Neural cell (in vitro differentiated cells): ENCODE results near the gene PBRM1. TPM values are rescaled to one million over a fixed set of nuclear protein-coding genes. Genes with fewer than 3 reads are reported as not detected.

Source experiments
- H2AFZ ChIP-seq: fragments of 200-600, 300-800 bp; sonication (generic), shearing (Covaris generic); 2 replicates; pipeline ENCODE4 v1.6.0; 2014; ENCODE audit warnings: low read depth, mild to moderate bottlenecking, antibody characterized with exemption, low read length, moderate library complexity
- H3F3A ChIP-seq: fragments of 200-600 bp; shearing (Covaris generic); 2 replicates; pipeline ENCODE4 v1.6.1; 2016; ENCODE audit warnings: mild to moderate bottlenecking, moderate library complexity, mixed read lengths, antibody characterized with exemption, low read length; ENCODE audit not compliant: insufficient read depth, poor library complexity, severe bottlenecking
- H3K27ac ChIP-seq: fragments of 200-600, 300-800 bp; sonication (generic), shearing (Covaris generic); 2 replicates; pipeline ENCODE4 v1.5.1; 2014; ENCODE audit warnings: mild to moderate bottlenecking, low read length, moderate library complexity
- H3K27me3 ChIP-seq: fragments of 300-800, 200-600 bp; sonication (generic), shearing (Covaris generic); 2 replicates; pipeline ENCODE4 v1.6.0; 2014; ENCODE audit warnings: mild to moderate bottlenecking, low read depth, low read length, moderate library complexity; ENCODE audit not compliant: insufficient read depth
- H3K36me3 ChIP-seq: fragments of 300-800, 200-600 bp; sonication (generic), shearing (Covaris generic); 2 replicates; pipeline ENCODE4 v1.5.1; 2014; ENCODE audit warnings: mild to moderate bottlenecking, antibody characterized with exemption, low read length, moderate library complexity; ENCODE audit not compliant: insufficient read depth
- H3K4me2 ChIP-seq: fragments of 300-800, 200-600 bp; sonication (generic), shearing (Covaris generic); 2 replicates; pipeline ENCODE4 v1.6.0; 2014; ENCODE audit warnings: mild to moderate bottlenecking, low read length
- H3K4me3 ChIP-seq: fragments of 300-800, 200-600 bp; sonication (generic), shearing (Covaris generic); 2 replicates; pipeline ENCODE4 v1.5.1; 2014; ENCODE audit warnings: mild to moderate bottlenecking, low read length, moderate library complexity
- H3K79me2 ChIP-seq: fragments of 200-600 bp; shearing (Covaris generic); replicated peaks from 2 replicates; pipeline ENCODE4 v1.6.0; 2014; ENCODE audit warnings: mild to moderate bottlenecking, low read length, moderate library complexity; ENCODE audit not compliant: insufficient read depth
- H3K9ac ChIP-seq: fragments of 300-800, 200-600 bp; sonication (generic), shearing (Covaris generic); 2 replicates; pipeline ENCODE4 v1.6.1; 2016; ENCODE audit warnings: mild to moderate bottlenecking, low read length, mixed read lengths
- H3K9me2 ChIP-seq: fragments of 200-600 bp; shearing (Covaris generic); 2 replicates; pipeline ENCODE4 v1.6.1; 2016; ENCODE audit warnings: mild to moderate bottlenecking, low read length, mixed read lengths; ENCODE audit not compliant: insufficient read depth
- H3K9me3 ChIP-seq: fragments of 200-600, 300-800 bp; sonication (generic), shearing (Covaris generic); 2 replicates; pipeline ENCODE4 v1.6.1; 2016; ENCODE audit warnings: mild to moderate bottlenecking, mixed run types, low read length, moderate library complexity, mixed read lengths
- H4K20me1 ChIP-seq: fragments of 200-600 bp; shearing (Covaris generic); 2 replicates; pipeline ENCODE4 v1.6.1; 2016; ENCODE audit warnings: mild to moderate bottlenecking, mixed run types; ENCODE audit not compliant: insufficient read depth
- CTCF ChIP-seq: fragments of 450-650 bp; IDR thresholded peaks from 2 replicates; pipeline ENCODE4 v1.5.1; 2014; ENCODE audit warnings: antibody characterized with exemption, mild to moderate bottlenecking, moderate library complexity; ENCODE audit not compliant: poor library complexity, severe bottlenecking
- EP300 ChIP-seq: fragments of 450-650 bp; conservative IDR thresholded peaks from 2 replicates; pipeline ENCODE4 v1.6.1; 2014; ENCODE audit warnings: antibody characterized with exemption, mild to moderate bottlenecking, moderate library complexity; ENCODE audit not compliant: poor library complexity, severe bottlenecking
- EZH2 ChIP-seq: fragments of 200-600, 300-800 bp; shearing (Covaris generic), sonication (generic); IDR thresholded peaks from 2 replicates; pipeline ENCODE4 v1.6.1; 2014; ENCODE audit warnings: antibody characterized with exemption, low read length, borderline replicate concordance, mild to moderate bottlenecking; ENCODE audit not compliant: insufficient read depth, poor library complexity, severe bottlenecking
- MXI1 ChIP-seq: fragments of 450-650 bp; conservative IDR thresholded peaks from 2 replicates; pipeline ENCODE4 v1.6.1; 2014; ENCODE audit warnings: antibody characterized with exemption, mild to moderate bottlenecking; ENCODE audit not compliant: poor library complexity, severe bottlenecking
- POLR2AphosphoS5 ChIP-seq: IDR thresholded peaks from 2 replicates; pipeline ENCODE4 v1.6.1; 2012
- RAD21 ChIP-seq: fragments of 450-650 bp; conservative IDR thresholded peaks from 2 replicates; pipeline ENCODE4 v1.6.1; 2014; ENCODE audit warnings: antibody characterized with exemption, mild to moderate bottlenecking, moderate library complexity
- SMC3 ChIP-seq: fragments of 450-650 bp; conservative IDR thresholded peaks from 2 replicates; pipeline ENCODE4 v1.6.1; 2014; ENCODE audit warnings: antibody characterized with exemption, mild to moderate bottlenecking, moderate library complexity; ENCODE audit not compliant: poor library complexity
- TAF1 ChIP-seq: IDR thresholded peaks from 2 replicates; pipeline ENCODE4 v1.6.1; 2012; ENCODE audit warnings: low read depth
- polyA plus RNA-seq: library from polyadenylated mRNA; depleted of rRNA; stranded (reverse); fragments of >200 nt; gene quantifications from 2 replicates; pipeline ENCODE4 v1.2.3, GENCODE V29; 2014
- TF ChIP-seq, protein P1 (sequence below): IDR thresholded peaks from 2 replicates; pipeline ENCODE4 v1.6.1; 2012; ENCODE audit warnings: borderline replicate concordance

The PBRM1 gene
- polyA plus RNA-seq, 1 donor from 2014 or later: 66.6 TPM

GRCh38 chr3:52535411-52536111 lies 150.2 kb downstream of the PBRM1 start:
- no peak overlapping the region for H3K4me2 ChIP-seq
- no peaks in the 10 kb centered on the region for H4K20me1 ChIP-seq
- H3K27me3 ChIP-seq: peaks cover 7% of the 10 kb centered on the region
- H3F3A ChIP-seq: no peaks in the 10 kb centered on the region
- no peaks in the 10 kb centered on the region for H3K9me2 ChIP-seq
- no peaks in the 10 kb centered on the region for H3K9me3 ChIP-seq
- no peak overlapping the region for H3K9ac ChIP-seq
- H3K4me3 ChIP-seq: peak overlapping the region; percentile 81
- H3K79me2 ChIP-seq: peaks cover 20% of the 10 kb centered on the region
- no peaks in the 10 kb centered on the region for H3K36me3 ChIP-seq
- TF ChIP-seq RAD21 (no peak), SMC3 (no peak), EZH2 (no peak), TAF1 (no peak), CTCF (no peak), POLR2AphosphoS5 (no peak), EP300 (no peak), MXI1 (no peak)
- TF ChIP-seq, protein P1, sequence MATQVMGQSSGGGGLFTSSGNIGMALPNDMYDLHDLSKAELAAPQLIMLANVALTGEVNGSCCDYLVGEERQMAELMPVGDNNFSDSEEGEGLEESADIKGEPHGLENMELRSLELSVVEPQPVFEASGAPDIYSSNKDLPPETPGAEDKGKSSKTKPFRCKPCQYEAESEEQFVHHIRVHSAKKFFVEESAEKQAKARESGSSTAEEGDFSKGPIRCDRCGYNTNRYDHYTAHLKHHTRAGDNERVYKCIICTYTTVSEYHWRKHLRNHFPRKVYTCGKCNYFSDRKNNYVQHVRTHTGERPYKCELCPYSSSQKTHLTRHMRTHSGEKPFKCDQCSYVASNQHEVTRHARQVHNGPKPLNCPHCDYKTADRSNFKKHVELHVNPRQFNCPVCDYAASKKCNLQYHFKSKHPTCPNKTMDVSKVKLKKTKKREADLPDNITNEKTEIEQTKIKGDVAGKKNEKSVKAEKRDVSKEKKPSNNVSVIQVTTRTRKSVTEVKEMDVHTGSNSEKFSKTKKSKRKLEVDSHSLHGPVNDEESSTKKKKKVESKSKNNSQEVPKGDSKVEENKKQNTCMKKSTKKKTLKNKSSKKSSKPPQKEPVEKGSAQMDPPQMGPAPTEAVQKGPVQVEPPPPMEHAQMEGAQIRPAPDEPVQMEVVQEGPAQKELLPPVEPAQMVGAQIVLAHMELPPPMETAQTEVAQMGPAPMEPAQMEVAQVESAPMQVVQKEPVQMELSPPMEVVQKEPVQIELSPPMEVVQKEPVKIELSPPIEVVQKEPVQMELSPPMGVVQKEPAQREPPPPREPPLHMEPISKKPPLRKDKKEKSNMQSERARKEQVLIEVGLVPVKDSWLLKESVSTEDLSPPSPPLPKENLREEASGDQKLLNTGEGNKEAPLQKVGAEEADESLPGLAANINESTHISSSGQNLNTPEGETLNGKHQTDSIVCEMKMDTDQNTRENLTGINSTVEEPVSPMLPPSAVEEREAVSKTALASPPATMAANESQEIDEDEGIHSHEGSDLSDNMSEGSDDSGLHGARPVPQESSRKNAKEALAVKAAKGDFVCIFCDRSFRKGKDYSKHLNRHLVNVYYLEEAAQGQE: no peak
- H3K27ac ChIP-seq: no peak overlapping the region
- no peak overlapping the region for H2AFZ ChIP-seq

GRCh38 chr3:52534281-52535183 lies 151.2 kb downstream of the PBRM1 start:
- H3K4me3 ChIP-seq: peak overlapping the region; percentile 58
- H3K27me3 ChIP-seq: peaks cover 7% of the 10 kb centered on the region
- no peaks in the 10 kb centered on the region for H3K9me2 ChIP-seq
- no peak for TF ChIP-seq EP300
- no peak for TF ChIP-seq MXI1
- no peak for TF ChIP-seq TAF1
- TF ChIP-seq POLR2AphosphoS5: no peak
- TF ChIP-seq EZH2: no peak
- TF ChIP-seq, protein P1: no peak
- no peak for TF ChIP-seq CTCF
- TF ChIP-seq RAD21: no peak
- no peak overlapping the region for H2AFZ ChIP-seq
- no peak overlapping the region for H3K27ac ChIP-seq
- H3K9me3 ChIP-seq: no peaks in the 10 kb centered on the region
- H3F3A ChIP-seq: no peaks in the 10 kb centered on the region
- no peaks in the 10 kb centered on the region for H4K20me1 ChIP-seq
- peak overlapping the region; percentile 47 for H3K9ac ChIP-seq
- H3K4me2 ChIP-seq: no peak overlapping the region
- H3K79me2 ChIP-seq: peaks cover 20% of the 10 kb centered on the region
- H3K36me3 ChIP-seq: no peaks in the 10 kb centered on the region
